Peyer's patch (tissue), 4 donors: ENCODE results near the gene TP73. TPM values are rescaled to one million over a fixed set of nuclear protein-coding genes. Genes with fewer than 3 reads are reported as not detected.

Source experiments
- DNase-seq, 3 donors: peaks; one replicate each; pipeline ENCODE4 v3.0.0-alpha.2; 2017 to 2019
- H3K27ac ChIP-seq, 4 donors: fragments of 200-600 bp; sonication (generic); one replicate each; pipeline ENCODE4 v1.5.1; 2016 to 2019
- H3K27me3 ChIP-seq, 2 donors: fragments of 200-600 bp; sonication (generic); one replicate each; pipeline ENCODE4 v1.5.1; 2019
- H3K36me3 ChIP-seq, 3 donors: fragments of 200-600 bp; sonication (generic); one replicate each; pipeline ENCODE4 v1.5.1; 2016 to 2019
- H3K4me1 ChIP-seq, 4 donors: fragments of 200-600 bp; sonication (generic); one replicate each; pipeline ENCODE4 v1.5.1; 2016 to 2019
- H3K4me3 ChIP-seq, 4 donors: fragments of 200-600 bp; sonication (generic); 1 replicate in 3 of 4; 2 replicates in 1 of 4; pipeline ENCODE4 v1.5.1; 2016 to 2019; ENCODE audit warnings: mild to moderate bottlenecking in 1 of 4
- H3K9me3 ChIP-seq, 4 donors: fragments of 200-600 bp; sonication (generic); one replicate each; pipeline ENCODE4 v1.5.1; 2016 to 2019; ENCODE audit warnings: mild to moderate bottlenecking in 1 of 4
- POLR2A ChIP-seq, 2 donors: fragments of 450-650 bp; IDR thresholded peaks; one replicate each; pipeline ENCODE4 v1.5.1; 2017; ENCODE audit warnings: antibody characterized with exemption in 2 of 2, mild to moderate bottlenecking in 2 of 2, moderate library complexity in 2 of 2
- total RNA-seq, 4 donors: library from RNA; depleted of rRNA; stranded (reverse); fragments of >200 nt; gene quantifications; one replicate each; pipeline ENCODE4 v1.1.0, GENCODE V29; 2016
- TF ChIP-seq, protein P1 (sequence below), 6 experiments: fragments of 450-650 bp in 4 of 6; fragments of 200-600 bp in 2 of 6; sonication (generic) in 1 of 6; IDR thresholded peaks; one replicate each; pipeline ENCODE4 v1.5.1; 2017 to 2019; ENCODE audit warnings: antibody characterized with exemption in 6 of 6, mild to moderate bottlenecking in 3 of 6, moderate library complexity in 1 of 6

Gene TP73
- total RNA-seq, 4 donors from 2014 or later: 0.38 TPM; not detected in 3

DNA sequence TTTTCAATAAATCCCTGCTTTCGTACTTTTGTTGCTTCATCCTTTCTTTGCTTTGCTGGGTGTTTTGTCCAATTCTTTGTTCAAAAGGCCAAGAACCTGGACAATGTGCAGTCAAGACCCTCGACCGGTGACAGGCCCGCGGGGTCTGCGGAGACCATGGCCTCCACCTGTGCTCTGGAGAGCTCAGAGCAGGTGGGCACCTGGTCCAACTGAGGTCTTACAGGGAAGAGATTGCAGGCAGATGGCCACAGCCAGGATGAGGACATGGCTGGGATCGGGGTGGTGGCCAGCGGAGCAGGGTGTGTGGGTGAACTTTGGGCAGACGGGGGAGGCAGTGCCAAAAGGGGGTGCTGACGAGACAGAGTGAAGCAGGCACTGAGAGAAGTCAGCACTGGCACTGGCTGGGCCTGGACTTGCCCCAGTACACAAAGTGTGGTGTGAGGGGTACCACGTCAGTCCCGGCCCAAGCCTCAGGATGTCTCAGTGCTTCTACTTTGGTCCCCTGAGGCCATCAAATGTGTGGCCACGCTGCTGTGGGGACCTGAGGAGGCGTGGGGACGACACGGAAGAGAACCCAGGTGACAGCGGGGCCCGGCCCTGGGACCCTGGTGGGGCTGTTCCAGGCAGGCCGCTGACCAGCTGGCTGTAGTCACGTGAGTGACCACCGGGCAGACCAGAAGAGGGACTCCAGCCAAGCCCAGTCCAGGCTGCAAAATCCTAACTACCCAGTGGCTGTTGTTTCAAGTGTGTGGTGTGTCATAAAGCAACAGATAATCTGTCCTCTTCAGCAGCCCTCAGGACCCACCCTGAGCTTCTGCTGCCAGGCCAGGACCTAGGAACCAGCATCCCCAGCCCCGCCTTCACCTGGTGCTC, 89.5 kb downstream of the TP73 start:
- H3K27me3 ChIP-seq: no peaks in the 10 kb centered on the region
- H3K27ac ChIP-seq: no peak overlapping the region
- no peaks in the 10 kb centered on the region for H3K9me3 ChIP-seq
- peaks cover 0 to 10% (median 2%) of the 10 kb centered on the region in 4 donors for H3K4me1 ChIP-seq
- no peak overlapping the region for H3K4me3 ChIP-seq
- TF ChIP-seq, protein P1, sequence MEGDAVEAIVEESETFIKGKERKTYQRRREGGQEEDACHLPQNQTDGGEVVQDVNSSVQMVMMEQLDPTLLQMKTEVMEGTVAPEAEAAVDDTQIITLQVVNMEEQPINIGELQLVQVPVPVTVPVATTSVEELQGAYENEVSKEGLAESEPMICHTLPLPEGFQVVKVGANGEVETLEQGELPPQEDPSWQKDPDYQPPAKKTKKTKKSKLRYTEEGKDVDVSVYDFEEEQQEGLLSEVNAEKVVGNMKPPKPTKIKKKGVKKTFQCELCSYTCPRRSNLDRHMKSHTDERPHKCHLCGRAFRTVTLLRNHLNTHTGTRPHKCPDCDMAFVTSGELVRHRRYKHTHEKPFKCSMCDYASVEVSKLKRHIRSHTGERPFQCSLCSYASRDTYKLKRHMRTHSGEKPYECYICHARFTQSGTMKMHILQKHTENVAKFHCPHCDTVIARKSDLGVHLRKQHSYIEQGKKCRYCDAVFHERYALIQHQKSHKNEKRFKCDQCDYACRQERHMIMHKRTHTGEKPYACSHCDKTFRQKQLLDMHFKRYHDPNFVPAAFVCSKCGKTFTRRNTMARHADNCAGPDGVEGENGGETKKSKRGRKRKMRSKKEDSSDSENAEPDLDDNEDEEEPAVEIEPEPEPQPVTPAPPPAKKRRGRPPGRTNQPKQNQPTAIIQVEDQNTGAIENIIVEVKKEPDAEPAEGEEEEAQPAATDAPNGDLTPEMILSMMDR (IDR thresholded peaks at IDR 0.05): no peak
- no peak for TF ChIP-seq POLR2A (IDR thresholded peaks at IDR 0.05)
- H3K36me3 ChIP-seq: peaks cover 0 to 20% (median 0%) of the 10 kb centered on the region in 3 donors
- DNase-seq: no peak

DNA sequence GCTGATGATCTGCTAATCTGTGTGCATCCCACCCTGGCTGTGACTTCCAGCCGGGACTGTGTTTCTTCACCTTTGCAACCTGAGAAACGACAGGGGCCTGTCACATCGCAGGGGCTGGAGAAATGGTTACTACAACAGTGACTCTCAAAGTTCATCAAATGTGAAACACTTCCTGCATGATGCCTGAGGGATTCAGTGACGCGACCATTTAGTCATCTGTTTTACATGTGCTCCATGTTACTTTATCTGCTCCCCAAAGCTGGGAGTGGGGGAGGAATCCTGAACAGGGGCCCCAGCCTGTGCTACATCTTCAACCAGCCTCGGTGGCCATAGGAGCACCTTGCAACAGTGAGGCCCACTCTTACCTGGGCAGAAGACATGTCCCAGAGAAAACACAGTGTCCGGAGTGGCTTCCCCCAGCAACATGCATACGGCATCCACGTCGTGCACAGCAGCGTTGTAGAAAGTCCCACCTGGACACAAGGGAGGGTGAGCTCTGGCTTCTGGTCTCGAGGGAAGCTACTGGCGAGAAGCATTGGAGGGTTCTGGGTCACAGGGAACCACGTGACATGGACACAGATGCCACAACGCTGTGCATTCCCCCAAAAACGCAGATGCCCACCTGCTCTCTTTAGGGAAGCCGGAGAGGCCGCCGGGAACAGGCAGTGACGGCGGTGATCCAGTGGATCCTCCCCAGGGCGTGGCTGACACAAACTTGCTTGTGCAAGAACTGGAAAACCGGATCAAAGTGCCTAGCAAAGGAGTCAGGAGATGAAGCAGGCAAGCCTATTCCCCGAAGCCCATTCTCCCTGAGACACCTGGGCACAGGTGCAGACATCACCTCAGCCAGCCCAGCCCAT, 90.4 kb downstream of the TP73 start:
- no peak overlapping the region for H3K4me3 ChIP-seq
- H3K27me3 ChIP-seq: no peaks in the 10 kb centered on the region
- DNase-seq: no peak
- peaks cover 0 to 13% (median 2%) of the 10 kb centered on the region in 4 donors for H3K4me1 ChIP-seq
- H3K27ac ChIP-seq: no peak overlapping the region
- no peaks in the 10 kb centered on the region for H3K9me3 ChIP-seq
- TF ChIP-seq POLR2A (IDR thresholded peaks at IDR 0.05): no peak
- TF ChIP-seq, protein P1 (IDR thresholded peaks at IDR 0.05): no peak
- H3K36me3 ChIP-seq: peaks cover 0 to 14% (median 0%) of the 10 kb centered on the region in 3 donors

DNA sequence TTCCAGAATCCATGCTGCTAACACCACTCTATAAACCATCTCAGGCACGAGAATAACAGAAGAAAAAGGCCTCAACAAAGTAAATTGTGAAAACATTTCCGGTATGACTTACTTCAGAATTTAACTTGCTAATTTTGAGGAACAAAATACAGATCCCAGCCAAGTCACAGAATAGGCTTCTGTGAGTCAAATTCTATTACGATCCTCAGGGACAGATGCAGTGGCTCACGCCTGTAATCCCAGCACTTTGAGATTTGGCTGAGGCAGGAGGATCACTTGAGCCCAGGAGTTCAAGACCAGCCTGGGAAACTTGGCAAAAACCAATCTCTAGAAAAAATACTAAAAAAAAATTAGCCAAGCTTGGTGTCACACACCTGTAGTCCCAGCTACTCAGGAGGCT, 91.1 kb downstream of the TP73 start:
- Histone ChIP-seq H3K4me3 (no peak overlapping the region), H3K27me3 (no peaks in the 10 kb centered on the region), H3K9me3 (no peaks in the 10 kb centered on the region), H3K4me1 (peaks cover 0 to 19% (median 2%) of the 10 kb centered on the region in 4 donors), H3K36me3 (peaks cover 0 to 6% (median 0%) of the 10 kb centered on the region in 3 donors), H3K27ac (no peak overlapping the region)
- DNase-seq: no peak
- no peak for TF ChIP-seq POLR2A (IDR thresholded peaks at IDR 0.05)
- TF ChIP-seq, protein P1 (IDR thresholded peaks at IDR 0.05): no peak

DNA sequence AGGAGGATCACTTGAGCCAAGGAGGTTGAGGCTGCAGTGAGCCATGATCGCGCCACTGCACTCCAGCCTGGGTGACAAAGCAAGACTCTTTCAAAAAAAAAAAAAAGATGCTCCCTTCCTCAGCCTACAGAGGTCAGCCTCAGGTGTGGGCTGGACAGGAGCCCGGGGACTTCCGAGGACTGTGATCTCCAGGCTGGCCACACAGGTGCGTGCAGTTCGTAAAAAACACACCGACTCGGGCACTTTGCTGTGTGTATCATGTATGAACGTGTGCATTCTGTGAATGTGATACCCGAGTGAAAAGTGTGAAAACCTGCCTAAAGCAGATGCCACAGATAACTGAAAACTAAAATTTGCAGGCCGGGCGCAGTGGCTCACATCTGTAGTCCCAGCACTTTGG, 91.5 kb downstream of the TP73 start:
- no peak for DNase-seq
- H3K4me3 ChIP-seq: no peak overlapping the region
- H3K27ac ChIP-seq: no peak overlapping the region
- H3K36me3 ChIP-seq: peaks cover 0 to 2% (median 0%) of the 10 kb centered on the region in 3 donors
- H3K27me3 ChIP-seq: no peaks in the 10 kb centered on the region
- H3K9me3 ChIP-seq: no peaks in the 10 kb centered on the region
- peaks cover 0 to 19% (median 2%) of the 10 kb centered on the region in 4 donors for H3K4me1 ChIP-seq
- TF ChIP-seq POLR2A (IDR thresholded peaks at IDR 0.05): no peak
- TF ChIP-seq, protein P1 (IDR thresholded peaks at IDR 0.05): no peak

DNA sequence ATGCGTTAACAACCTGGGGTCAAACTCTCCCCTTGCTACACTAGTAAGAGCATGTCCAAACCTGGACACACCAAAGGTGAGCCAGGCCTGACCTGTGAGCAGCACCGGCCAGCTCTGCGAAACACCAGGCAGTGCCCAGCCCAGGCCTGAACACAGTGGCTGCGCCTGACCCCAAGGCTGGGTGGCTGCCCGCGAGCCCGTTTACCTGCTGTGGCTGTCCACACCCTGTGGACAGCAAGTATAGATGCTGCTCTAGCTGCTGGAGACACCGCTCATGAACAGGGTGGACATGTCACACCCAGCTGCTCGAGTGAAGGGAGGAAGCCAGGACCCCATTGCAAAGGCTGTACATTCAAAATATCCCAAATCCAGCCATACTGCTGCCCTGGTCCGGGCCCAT, 92.3 kb downstream of the TP73 start:
- no peak overlapping the region for H3K4me3 ChIP-seq
- H3K27ac ChIP-seq: no peak overlapping the region
- H3K27me3 ChIP-seq: no peaks in the 10 kb centered on the region
- H3K36me3 ChIP-seq: no peaks in the 10 kb centered on the region
- no peaks in the 10 kb centered on the region for H3K9me3 ChIP-seq
- DNase-seq: no peak
- TF ChIP-seq POLR2A (IDR thresholded peaks at IDR 0.05): no peak
- TF ChIP-seq, protein P1 (IDR thresholded peaks at IDR 0.05): no peak
- H3K4me1 ChIP-seq: peaks cover 0 to 19% (median 2%) of the 10 kb centered on the region in 4 donors
